Measurements from ENCODE around the gene IPPK. TPM values are rescaled to one million over a fixed set of nuclear protein-coding genes. Genes with fewer than 3 reads are reported as not detected.

IPPK gene
- total and polyA plus RNA-seq, 2 donors (not counting 1 experiment from before 2014, with no cell fraction given) = 11.1 to 16.4 TPM

DNA sequence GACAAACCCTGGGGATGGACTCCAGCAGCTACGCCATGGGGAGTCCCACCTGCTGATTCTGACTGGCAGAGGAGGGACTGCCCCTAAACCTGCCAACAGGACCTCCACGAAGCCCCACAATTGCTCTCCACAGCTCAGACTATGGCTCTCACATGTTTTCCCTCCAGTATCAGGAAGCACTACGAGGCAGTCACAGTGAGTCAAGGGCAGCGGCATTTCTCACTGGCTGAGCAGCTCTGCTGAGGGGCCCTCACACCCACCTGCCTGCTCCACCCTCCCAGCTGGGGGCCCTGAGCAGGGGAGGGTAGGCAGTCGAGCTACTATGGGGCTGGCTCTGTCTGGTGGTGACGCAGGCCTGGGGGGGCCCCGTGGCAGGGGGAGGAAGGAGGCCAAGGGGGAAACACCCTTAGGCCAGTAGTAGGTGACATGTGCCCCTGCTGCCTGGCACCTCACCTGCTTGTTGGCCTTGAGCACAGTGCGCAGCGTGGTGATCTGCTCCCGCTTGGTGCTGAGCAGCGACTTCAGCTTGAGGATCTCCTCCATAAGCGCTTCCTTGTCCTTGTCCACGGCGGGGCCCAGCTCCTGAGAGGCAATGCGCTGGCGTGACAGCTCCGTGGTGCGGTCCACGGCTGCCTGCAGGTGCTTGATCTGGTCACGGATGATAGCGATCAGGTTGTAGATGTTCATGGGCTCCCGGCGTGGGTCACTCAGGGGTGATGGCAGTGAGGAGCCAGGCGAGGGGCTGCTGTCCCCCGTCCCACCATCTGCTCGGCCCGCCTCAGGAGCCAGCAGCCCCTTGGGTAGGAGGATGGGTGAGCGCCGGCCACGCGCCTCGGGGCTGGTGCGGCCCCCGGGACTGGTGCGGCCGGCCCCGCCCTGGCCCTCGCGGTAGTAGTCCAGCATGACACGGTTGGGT, 48.4 kb upstream of the IPPK start:
- no peaks in the 10 kb centered on the region for H3K9me3 ChIP-seq (ENCODE audit: control insufficient read depth, insufficient read depth, low read depth, low read length)
- no peaks in the 10 kb centered on the region for H3K27me3 ChIP-seq (ENCODE audit: control insufficient read depth, insufficient read depth, low read length)
- no peak for DNase-seq (ENCODE audit: low read depth in 2 of 2)
- no peak overlapping the region for H2AFZ ChIP-seq (ENCODE audit: low read length)
- no peak overlapping the region for H3K9ac ChIP-seq (ENCODE audit: insufficient read depth, low read length)
- H3K4me2 ChIP-seq (ENCODE audit: extremely low read depth, insufficient read depth, low read length) = no peak overlapping the region
- no peak overlapping the region for H3K4me3 ChIP-seq (replicated peaks in 1 of 4; ENCODE audit: control extremely low read depth in 1 of 4, insufficient read depth in 1 of 4, low read depth in 3 of 4, low read length in 4 of 4)
- TF ChIP-seq EZH2 (IDR thresholded peaks at IDR 0.05; ENCODE audit: low read length, missing control alignments) = no peak
- TF ChIP-seq, protein P1, sequence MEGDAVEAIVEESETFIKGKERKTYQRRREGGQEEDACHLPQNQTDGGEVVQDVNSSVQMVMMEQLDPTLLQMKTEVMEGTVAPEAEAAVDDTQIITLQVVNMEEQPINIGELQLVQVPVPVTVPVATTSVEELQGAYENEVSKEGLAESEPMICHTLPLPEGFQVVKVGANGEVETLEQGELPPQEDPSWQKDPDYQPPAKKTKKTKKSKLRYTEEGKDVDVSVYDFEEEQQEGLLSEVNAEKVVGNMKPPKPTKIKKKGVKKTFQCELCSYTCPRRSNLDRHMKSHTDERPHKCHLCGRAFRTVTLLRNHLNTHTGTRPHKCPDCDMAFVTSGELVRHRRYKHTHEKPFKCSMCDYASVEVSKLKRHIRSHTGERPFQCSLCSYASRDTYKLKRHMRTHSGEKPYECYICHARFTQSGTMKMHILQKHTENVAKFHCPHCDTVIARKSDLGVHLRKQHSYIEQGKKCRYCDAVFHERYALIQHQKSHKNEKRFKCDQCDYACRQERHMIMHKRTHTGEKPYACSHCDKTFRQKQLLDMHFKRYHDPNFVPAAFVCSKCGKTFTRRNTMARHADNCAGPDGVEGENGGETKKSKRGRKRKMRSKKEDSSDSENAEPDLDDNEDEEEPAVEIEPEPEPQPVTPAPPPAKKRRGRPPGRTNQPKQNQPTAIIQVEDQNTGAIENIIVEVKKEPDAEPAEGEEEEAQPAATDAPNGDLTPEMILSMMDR (conservative IDR thresholded peaks at IDR 0.05 in 1 of 2, IDR thresholded peaks at IDR 0.05 in 1 of 2; ENCODE audit: low read depth in 1 of 2, low read length in 2 of 2) = no peak
- no peaks in the 10 kb centered on the region for H3K79me2 ChIP-seq (ENCODE audit: control insufficient read depth, insufficient read depth, low read length)
- no peaks in the 10 kb centered on the region for H4K20me1 ChIP-seq (ENCODE audit: control insufficient read depth, extremely low read depth, insufficient read depth, low read length)
- H3K36me3 ChIP-seq (ENCODE audit: control insufficient read depth, insufficient read depth, low read length) = peaks cover 41% of the 10 kb centered on the region
- H3K4me1 ChIP-seq (ENCODE audit: control insufficient read depth, extremely low read depth, insufficient read depth, low read length) = no peaks in the 10 kb centered on the region
- H3K27ac ChIP-seq (ENCODE audit: insufficient read depth, low read length) = no peak overlapping the region

DNA sequence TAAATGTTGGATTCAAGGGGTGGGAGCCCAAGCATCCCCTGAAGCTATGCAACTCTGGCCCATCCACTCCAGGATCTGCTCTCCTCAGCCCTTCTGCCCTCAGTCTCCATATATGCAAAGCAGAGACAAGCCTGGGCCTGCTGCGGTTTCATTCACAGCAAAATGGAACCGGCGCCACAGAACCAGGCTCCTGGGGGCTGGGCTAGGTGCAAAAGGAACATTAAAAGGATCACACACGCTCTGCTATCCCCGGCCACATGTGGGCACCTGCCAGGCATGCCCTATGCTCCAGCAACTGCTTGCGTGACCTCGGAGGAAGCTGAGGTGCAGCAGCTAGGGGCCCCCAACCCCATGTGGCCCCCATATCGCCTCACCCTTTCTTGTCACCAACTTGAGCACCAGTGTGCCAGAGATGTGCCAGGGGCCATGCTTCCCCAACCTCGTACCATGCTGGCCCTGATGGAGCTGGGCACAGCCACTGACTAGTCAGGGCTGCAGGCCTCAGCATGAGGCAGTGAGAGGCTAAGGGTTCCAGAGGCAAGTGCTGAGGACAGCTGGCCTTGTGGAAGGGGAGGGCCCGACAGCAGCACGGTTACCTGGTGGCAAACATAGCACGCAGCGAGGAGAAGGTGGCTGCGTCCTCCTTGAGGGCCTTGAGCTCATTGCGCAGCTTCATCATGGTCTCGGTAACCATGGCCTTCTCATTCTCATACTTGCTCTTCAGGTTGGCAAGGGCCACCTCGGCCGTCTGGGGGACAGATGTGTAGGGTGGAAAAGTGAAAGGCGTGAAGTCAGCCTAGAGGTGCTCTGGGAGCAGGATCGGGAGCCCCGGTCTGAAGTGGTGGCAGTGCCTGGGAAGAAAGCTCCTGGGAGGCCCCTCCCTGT, 47.5 kb upstream of the IPPK start:
- Histone ChIP-seq H3K4me2 (ENCODE audit: extremely low read depth, insufficient read depth, low read length) (no peak overlapping the region), H3K4me3 (replicated peaks in 1 of 4; ENCODE audit: control extremely low read depth in 1 of 4, insufficient read depth in 1 of 4, low read depth in 3 of 4, low read length in 4 of 4) (no peak overlapping the region), H3K27ac (ENCODE audit: insufficient read depth, low read length) (no peak overlapping the region), H2AFZ (ENCODE audit: low read length) (no peak overlapping the region), H3K4me1 (ENCODE audit: control insufficient read depth, extremely low read depth, insufficient read depth, low read length) (no peaks in the 10 kb centered on the region), H3K9ac (ENCODE audit: insufficient read depth, low read length) (no peak overlapping the region), H3K27me3 (ENCODE audit: control insufficient read depth, insufficient read depth, low read length) (no peaks in the 10 kb centered on the region), H4K20me1 (ENCODE audit: control insufficient read depth, extremely low read depth, insufficient read depth, low read length) (no peaks in the 10 kb centered on the region), H3K79me2 (ENCODE audit: control insufficient read depth, insufficient read depth, low read length) (no peaks in the 10 kb centered on the region), H3K36me3 (ENCODE audit: control insufficient read depth, insufficient read depth, low read length) (peaks cover 43% of the 10 kb centered on the region), H3K9me3 (ENCODE audit: control insufficient read depth, insufficient read depth, low read depth, low read length) (no peaks in the 10 kb centered on the region)
- no peak for DNase-seq (ENCODE audit: low read depth in 2 of 2)
- TF ChIP-seq, protein P1 (conservative IDR thresholded peaks at IDR 0.05 in 1 of 2, IDR thresholded peaks at IDR 0.05 in 1 of 2; ENCODE audit: low read depth in 1 of 2, low read length in 2 of 2) = no peak
- TF ChIP-seq EZH2 (IDR thresholded peaks at IDR 0.05; ENCODE audit: low read length, missing control alignments) = no peak

GRCh38 chr9:92716557-92716956, 46.6 kb upstream of the IPPK start:
- peaks cover 42% of the 10 kb centered on the region for H3K36me3 ChIP-seq (ENCODE audit: control insufficient read depth, insufficient read depth, low read length)
- peak; percentile 14 to 29 for DNase-seq (ENCODE audit: low read depth in 2 of 2)

More at GRCh38 chr9:92716557-92716956, 46.6 kb upstream of the IPPK start:
- Histone ChIP-seq H3K4me1 (ENCODE audit: control insufficient read depth, extremely low read depth, insufficient read depth, low read length) (no peaks in the 10 kb centered on the region), H3K27me3 (ENCODE audit: control insufficient read depth, insufficient read depth, low read length) (no peaks in the 10 kb centered on the region), H3K4me3 (replicated peaks in 1 of 4; ENCODE audit: control extremely low read depth in 1 of 4, insufficient read depth in 1 of 4, low read depth in 3 of 4, low read length in 4 of 4) (no peak overlapping the region), H3K9ac (ENCODE audit: insufficient read depth, low read length) (no peak overlapping the region), H2AFZ (ENCODE audit: low read length) (no peak overlapping the region), H3K27ac (ENCODE audit: insufficient read depth, low read length) (no peak overlapping the region), H3K4me2 (ENCODE audit: extremely low read depth, insufficient read depth, low read length) (no peak overlapping the region), H4K20me1 (ENCODE audit: control insufficient read depth, extremely low read depth, insufficient read depth, low read length) (no peaks in the 10 kb centered on the region), H3K79me2 (ENCODE audit: control insufficient read depth, insufficient read depth, low read length) (no peaks in the 10 kb centered on the region), H3K9me3 (ENCODE audit: control insufficient read depth, insufficient read depth, low read depth, low read length) (no peaks in the 10 kb centered on the region)
- TF ChIP-seq, protein P1 (conservative IDR thresholded peaks at IDR 0.05 in 1 of 2, IDR thresholded peaks at IDR 0.05 in 1 of 2; ENCODE audit: low read depth in 1 of 2, low read length in 2 of 2) = peak; percentile 92 to 93
- no peak for TF ChIP-seq EZH2 (IDR thresholded peaks at IDR 0.05; ENCODE audit: low read length, missing control alignments)

All from fibroblast of lung (primary cell).